Loucy (cell line): Measurements from ENCODE around the gene MRPL51.

Experiments
- EZH2phosphoT487 ChIP-seq: fragments of 200-600 bp; IDR thresholded peaks from 2 replicates; pipeline ENCODE4 v1.6.1; 2018; ENCODE audit warnings: antibody characterized with exemption, mild to moderate bottlenecking, moderate library complexity, borderline replicate concordance
- TF ChIP-seq, protein P1 (sequence below): fragments of 200-600 bp; sonication (generic); conservative IDR thresholded peaks from 2 replicates; pipeline ENCODE4 v1.5.1; 2014; ENCODE audit warnings: mild to moderate bottlenecking, antibody characterized with exemption, low read length

DNA sequence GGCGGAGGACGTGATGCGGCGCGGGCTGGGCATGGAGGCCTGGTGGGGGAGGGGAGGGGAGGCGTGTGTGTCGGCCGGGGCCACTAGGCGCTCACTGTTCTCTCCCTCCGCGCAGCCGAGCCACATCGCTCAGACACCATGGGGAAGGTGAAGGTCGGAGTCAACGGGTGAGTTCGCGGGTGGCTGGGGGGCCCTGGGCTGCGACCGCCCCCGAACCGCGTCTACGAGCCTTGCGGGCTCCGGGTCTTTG lies 41.6 kb upstream of the MRPL51 start:
- TF ChIP-seq, protein P1, sequence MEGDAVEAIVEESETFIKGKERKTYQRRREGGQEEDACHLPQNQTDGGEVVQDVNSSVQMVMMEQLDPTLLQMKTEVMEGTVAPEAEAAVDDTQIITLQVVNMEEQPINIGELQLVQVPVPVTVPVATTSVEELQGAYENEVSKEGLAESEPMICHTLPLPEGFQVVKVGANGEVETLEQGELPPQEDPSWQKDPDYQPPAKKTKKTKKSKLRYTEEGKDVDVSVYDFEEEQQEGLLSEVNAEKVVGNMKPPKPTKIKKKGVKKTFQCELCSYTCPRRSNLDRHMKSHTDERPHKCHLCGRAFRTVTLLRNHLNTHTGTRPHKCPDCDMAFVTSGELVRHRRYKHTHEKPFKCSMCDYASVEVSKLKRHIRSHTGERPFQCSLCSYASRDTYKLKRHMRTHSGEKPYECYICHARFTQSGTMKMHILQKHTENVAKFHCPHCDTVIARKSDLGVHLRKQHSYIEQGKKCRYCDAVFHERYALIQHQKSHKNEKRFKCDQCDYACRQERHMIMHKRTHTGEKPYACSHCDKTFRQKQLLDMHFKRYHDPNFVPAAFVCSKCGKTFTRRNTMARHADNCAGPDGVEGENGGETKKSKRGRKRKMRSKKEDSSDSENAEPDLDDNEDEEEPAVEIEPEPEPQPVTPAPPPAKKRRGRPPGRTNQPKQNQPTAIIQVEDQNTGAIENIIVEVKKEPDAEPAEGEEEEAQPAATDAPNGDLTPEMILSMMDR = no peak
- no peak for TF ChIP-seq EZH2phosphoT487
